Stomach (tissue), 4 donors: ENCODE data around the gene CYB5R3.

Source experiments
- CTCF ChIP-seq, 7 experiments: fragments of 450-650 bp in 4 of 7; fragments of 200-600 bp in 3 of 7; sonication (generic) in 3 of 7; IDR thresholded peaks; one replicate each; pipeline ENCODE4 v1.5.1; 2016 to 2019; ENCODE audit warnings: antibody characterized with exemption in 7 of 7, control low read depth in 2 of 7, mild to moderate bottlenecking in 1 of 7
- EP300 ChIP-seq: sonication (generic); formaldehyde crosslinking; IDR thresholded peaks from one replicate; pipeline ENCODE4 v1.6.1; 2017; ENCODE audit warnings: antibody characterized with exemption
- POLR2A ChIP-seq, 4 donors: fragments of 450-650 bp; IDR thresholded peaks; one replicate each; pipeline ENCODE4 v1.6.1; 2016; ENCODE audit warnings: antibody characterized with exemption in 4 of 4, control low read depth in 2 of 4, mild to moderate bottlenecking in 1 of 4, moderate library complexity in 1 of 4
- POLR2AphosphoS5 ChIP-seq, 3 donors: sonication (generic); formaldehyde crosslinking; IDR thresholded peaks; one replicate each; pipeline ENCODE4 v1.6.1; 2016; ENCODE audit warnings: antibody characterized with exemption in 3 of 3

- no peak for TF ChIP-seq POLR2A (IDR thresholded peaks at IDR 0.05)
- no peak for TF ChIP-seq CTCF (IDR thresholded peaks at IDR 0.05)
- no peak for TF ChIP-seq POLR2AphosphoS5 (IDR thresholded peaks at IDR 0.05)
- no peak for TF ChIP-seq EP300
These were observed 35.4 kb upstream of the CYB5R3 start for GRCh38 chr22:42684462-42685195.
